H4 (cell line): ENCODE measurements around the gene ZNF407. TPM values are rescaled to one million over a fixed set of nuclear protein-coding genes. Genes with fewer than 3 reads are reported as not detected.

Experiments
- DNase-seq: peaks from one replicate; pipeline ENCODE4 v3.0.0-alpha.2; 2015; ENCODE audit warnings: low spot score
- total RNA-seq: library from RNA; depleted of rRNA; stranded (reverse); fragments of >200 nt; shearing (Covaris generic); gene quantifications from 2 replicates; pipeline ENCODE4 v1.2.3, GENCODE V29; 2014

The ZNF407 gene
- total RNA-seq, 1 experiment from 2014 or later = 5.6 TPM

DNA sequence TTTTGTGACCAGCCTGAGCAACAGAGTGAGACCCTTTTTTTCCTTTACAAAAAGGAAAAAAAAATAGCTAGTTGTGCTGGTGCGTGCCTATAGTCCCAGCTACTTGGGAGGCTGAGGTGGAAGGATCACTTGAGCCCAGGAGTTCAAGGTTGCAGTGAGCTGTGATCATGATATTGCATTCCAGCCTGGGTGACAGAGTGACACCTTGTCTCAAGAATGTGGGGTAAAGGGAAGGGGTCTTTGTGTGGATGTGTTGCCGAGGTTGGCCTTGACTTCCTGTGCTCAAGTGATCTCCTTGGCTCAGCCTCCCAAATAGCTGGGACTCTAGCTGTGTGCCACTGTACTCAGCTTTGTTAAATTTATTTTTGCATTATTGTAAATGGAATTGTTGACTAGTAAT lies 120.6 kb downstream of the ZNF407 start:
- DNase-seq = no peak

GRCh38 chr18:74722237-74722636 lies 124.6 kb downstream of the ZNF407 start:
- no peak for DNase-seq

DNA sequence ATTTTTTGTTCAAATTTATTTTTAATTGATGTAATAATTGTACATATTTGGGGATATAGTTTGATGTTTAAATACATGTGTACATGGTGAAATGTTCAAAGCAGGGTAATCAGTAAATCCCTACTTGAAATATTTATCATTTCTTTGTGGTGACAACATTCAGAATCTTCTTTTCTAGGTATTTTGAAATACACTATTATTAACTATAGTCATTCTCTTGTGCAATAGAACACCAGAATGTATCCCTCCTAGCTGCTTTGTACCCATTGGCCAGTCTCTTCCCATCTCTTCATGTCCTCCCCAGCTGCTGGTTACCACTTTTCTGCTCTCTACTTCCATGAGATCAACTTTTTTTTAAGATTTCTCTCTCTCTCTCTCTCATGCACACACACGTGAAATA lies 126.5 kb downstream of the ZNF407 start:
- DNase-seq = no peak

DNA sequence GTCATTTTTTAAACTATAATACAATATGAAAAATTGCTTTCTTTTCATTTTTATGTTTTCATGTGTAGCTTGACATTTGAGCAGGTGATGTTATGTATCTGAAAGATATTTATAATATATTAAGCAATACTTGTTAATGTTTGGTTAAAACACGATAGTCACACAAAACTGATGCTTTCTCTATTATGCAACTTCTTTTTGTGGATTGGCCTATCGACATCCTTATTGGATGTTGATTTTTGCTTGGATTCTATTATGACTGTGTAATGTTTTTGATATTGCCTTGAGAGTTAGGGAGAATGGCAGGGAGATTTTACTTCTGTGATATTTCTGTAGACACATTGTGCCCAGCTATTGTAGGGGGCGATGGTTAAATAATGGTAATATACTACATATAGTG lies 128.0 kb downstream of the ZNF407 start:
- DNase-seq = no peak

- no peak for DNase-seq
Observed at GRCh38 chr18:74728586-74728985, 130.9 kb downstream of the ZNF407 start.

- no peak for DNase-seq
Observed at GRCh38 chr18:74731097-74731496, 133.4 kb downstream of the ZNF407 start.

GRCh38 chr18:74732380-74732779 lies 134.7 kb downstream of the ZNF407 start:
- DNase-seq = no peak

- DNase-seq = no peak
Observed at GRCh38 chr18:74733598-74733997, 135.9 kb downstream of the ZNF407 start.

DNA sequence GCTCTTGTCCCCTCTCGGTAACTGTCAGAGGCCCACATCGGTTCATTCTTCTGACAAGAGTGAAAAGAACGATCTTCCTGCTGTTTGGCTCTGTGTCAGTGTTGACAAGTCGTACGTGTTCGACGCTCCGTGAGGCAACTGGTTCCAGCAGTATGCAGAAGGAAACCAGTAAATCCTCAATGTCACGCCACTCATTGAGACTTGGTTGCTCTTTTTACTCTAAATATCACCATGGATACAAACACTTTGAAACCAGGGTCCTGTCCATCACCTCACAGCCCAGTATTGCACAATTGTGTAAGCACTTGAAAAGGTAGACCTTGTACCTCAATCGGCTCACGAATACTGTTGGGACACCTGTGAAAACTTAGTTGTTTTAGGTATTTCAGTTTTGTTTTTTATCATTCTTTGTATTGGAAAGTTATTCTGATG lies 136.4 kb downstream of the ZNF407 start:
- DNase-seq = no peak

DNA sequence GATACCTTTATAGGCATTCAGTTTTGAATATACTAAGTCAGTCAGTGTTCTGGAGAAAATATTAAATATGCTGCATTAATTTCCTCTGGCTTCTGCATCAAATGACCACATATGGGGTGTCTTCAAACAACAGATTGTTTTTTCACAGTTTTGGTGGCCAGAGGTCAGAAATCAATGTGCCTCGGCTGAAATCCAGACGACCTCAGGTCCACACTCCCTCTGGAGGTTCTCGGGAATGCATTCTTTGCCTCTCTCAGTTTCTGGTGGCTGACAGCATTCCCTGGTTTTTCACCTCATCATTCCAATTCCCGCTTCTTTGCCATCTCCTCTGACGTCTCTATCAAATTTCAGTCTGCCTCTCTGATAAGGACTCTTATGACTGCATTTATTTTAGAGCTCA lies 142.3 kb downstream of the ZNF407 start:
- DNase-seq = no peak

DNA sequence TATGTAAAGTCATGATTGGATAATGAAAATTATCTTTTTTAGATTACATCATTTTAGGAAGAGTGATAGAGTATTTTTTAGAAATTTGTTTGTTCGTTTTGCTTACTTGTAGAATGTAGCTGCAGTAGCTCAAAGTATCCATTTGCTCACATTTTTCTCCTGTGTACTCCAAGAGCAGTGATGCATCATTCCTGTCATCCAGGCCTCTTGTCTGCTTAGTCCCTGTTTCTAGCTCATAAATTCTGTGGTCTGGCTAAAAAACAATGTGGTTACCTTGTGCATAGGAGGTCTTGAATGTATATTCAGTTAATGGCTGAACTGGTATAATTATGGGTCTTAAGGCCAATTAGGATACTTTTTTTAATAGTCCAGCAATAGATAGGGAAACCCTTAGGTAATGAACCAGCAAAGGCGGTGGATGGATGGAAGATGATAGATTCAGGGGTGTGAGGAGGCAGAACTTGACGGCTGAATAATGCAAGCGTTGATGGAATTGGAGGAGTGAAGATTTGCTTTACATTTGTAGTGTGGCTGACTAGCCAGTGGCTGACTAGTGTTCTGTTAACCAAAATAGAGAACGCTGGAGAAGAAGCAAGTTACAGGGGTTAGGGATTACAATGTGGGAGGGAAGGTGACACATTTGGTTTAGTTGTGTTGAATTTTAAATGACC lies 145.0 kb downstream of the ZNF407 start:
- DNase-seq = no peak

GRCh38 chr18:74745633-74746403 lies 148.1 kb downstream of the ZNF407 start:
- peak; percentile 21 for DNase-seq

GRCh38 chr18:74748809-74749208 lies 151.1 kb downstream of the ZNF407 start:
- no peak for DNase-seq

GRCh38 chr18:74758995-74759394 lies 161.3 kb downstream of the ZNF407 start:
- DNase-seq = no peak

- DNase-seq = no peak
Observed at GRCh38 chr18:74760026-74760425, 162.4 kb downstream of the ZNF407 start.

DNA sequence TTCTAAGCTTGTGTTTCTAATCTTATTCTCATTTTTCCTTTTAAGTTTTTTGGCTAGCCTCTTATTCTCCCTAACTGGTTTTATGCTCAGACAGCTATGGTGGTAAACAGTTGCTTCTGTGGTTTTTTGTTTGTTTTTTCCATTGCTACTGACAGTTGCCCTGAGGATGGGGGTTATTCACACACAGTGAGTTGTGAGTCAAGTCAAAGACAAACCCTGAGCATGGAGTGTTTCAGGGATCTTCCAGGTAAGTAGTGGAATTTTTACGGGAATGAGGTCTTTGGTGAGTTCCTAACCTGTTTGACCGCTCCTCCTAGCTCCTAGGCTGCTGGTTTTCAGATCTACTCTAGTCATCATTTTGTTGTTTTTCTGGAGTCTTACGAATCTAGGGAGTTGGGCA lies 162.8 kb downstream of the ZNF407 start:
- DNase-seq = no peak

GRCh38 chr18:74766251-74766650 lies 168.6 kb downstream of the ZNF407 start:
- DNase-seq = no peak

GRCh38 chr18:74768096-74768495 lies 170.4 kb downstream of the ZNF407 start:
- DNase-seq = no peak

DNA sequence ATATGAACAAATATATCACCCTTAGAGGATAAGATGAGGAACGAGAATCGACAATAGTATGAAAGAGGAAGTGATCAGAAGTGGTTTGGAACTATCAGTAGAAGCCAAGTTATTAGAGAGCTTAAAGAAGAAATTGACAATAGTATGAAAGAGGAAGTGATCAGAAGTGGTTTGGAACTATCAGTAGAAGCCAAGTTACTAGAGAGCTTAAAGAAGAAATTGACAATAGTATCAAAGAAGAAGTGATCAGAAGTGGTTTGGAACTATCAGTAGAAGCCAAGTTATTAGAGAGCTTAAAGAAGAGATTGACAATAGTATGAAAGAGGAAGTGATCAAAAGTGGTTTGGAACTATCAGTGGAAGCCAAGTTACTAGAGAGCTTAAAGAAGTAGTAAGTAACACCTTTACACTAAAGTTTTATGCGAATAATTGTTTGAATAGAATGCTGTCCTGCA lies 175.5 kb downstream of the ZNF407 start:
- no peak for DNase-seq

DNA sequence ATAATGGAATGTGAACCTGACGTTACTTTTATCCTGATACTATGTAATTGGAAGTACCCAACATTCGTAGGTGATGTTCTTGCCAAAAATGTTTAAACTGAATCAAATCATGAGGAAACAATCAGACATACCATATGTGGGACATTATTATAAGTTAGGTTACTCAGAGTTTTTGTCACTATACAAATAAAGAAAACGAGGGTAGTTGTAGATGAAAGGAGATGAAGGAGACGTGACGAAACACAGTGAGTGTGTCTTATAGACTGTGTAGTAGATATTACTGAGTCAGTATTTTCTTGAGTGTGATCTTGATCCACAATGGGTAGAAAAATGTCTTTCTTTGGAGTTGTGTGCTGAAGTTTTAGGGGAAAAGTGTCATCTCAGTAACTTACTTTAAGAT lies 176.8 kb downstream of the ZNF407 start:
- no peak for DNase-seq

- peak; percentile 37 for DNase-seq
Observed at GRCh38 chr18:74775239-74775638, 177.6 kb downstream of the ZNF407 start.

GRCh38 chr18:74778191-74778847 lies 180.6 kb downstream of the ZNF407 start:
- no peak for DNase-seq

DNA sequence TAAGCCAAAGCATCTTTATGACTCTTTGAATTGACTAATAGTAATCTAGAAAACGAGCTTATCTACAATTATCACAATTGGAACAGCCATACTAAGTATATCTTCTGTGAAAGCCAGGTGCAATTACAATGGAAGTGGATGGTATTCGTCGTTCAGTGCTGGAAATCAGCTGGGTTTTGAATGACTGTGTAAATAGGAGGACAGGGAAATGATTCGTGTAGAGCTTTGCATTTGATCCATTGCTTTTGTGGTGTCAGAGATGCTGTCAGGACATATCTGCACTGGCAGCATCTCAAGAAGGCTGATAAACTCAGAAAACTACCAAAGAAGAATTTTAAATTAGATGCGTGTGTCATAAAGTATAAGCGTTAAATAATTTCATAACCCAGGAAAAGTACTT lies 187.1 kb downstream of the ZNF407 start:
- no peak for DNase-seq
